GM23338 (cell line): ENCODE data around the gene ANKRD66. TPM values are rescaled to one million over a fixed set of nuclear protein-coding genes. Genes with fewer than 3 reads are reported as not detected.

Experiments
- ATAC-seq: fragments of 200-7000 bp; cut with Tn5 transposase; 3 replicates; pipeline ENCODE4 v1.9.1; 2020
- DNase-seq: peaks from one replicate; pipeline ENCODE4 v3.0.0-alpha.2; 2015; ENCODE audit warnings: low spot score
- H2AFZ ChIP-seq: fragments of 200-600 bp; sonication (generic); 2 replicates; pipeline ENCODE4 v1.8.0; 2016; ENCODE audit warnings: antibody characterized with exemption, mild to moderate bottlenecking, moderate library complexity
- H3F3A ChIP-seq: fragments of 200-600 bp; sonication (generic); replicated peaks from 2 replicates; pipeline ENCODE4 v1.8.0; 2017; ENCODE audit warnings: antibody characterized with exemption, mixed run types, low read depth
- H3K27ac ChIP-seq: fragments of 200-600 bp; sonication (generic); 2 replicates; pipeline ENCODE4 v1.6.1; 2016; ENCODE audit warnings: low read depth
- H3K27me3 ChIP-seq: fragments of 200-600 bp; sonication (generic); 2 replicates; pipeline ENCODE4 v1.8.0; 2016; ENCODE audit warnings: mild to moderate bottlenecking, mixed run types, moderate library complexity; ENCODE audit not compliant: insufficient read depth
- H3K36me3 ChIP-seq: fragments of 200-600 bp; sonication (generic); 2 replicates; pipeline ENCODE4 v1.8.0; 2016; ENCODE audit warnings: mild to moderate bottlenecking; ENCODE audit not compliant: insufficient read depth
- H3K4me1 ChIP-seq: fragments of 200-600 bp; sonication (generic); 2 replicates; pipeline ENCODE4 v1.8.0; 2016; ENCODE audit warnings: mild to moderate bottlenecking, moderate library complexity; ENCODE audit not compliant: insufficient read depth
- H3K4me2 ChIP-seq: fragments of 200-600 bp; sonication (generic); 2 replicates; pipeline ENCODE4 v1.7.1; 2017; ENCODE audit warnings: mixed run types
- H3K4me3 ChIP-seq: fragments of 200-600 bp; sonication (generic); 2 replicates; pipeline ENCODE4 v1.6.1; 2016; ENCODE audit warnings: mixed run types
- H3K79me2 ChIP-seq: fragments of 200-600 bp; sonication (generic); replicated peaks from 2 replicates; pipeline ENCODE4 v1.8.0; 2017; ENCODE audit warnings: mild to moderate bottlenecking; ENCODE audit not compliant: insufficient read depth
- H3K9me2 ChIP-seq: fragments of 200-600 bp; sonication (generic); 2 replicates; pipeline ENCODE4 v1.8.0; 2017; ENCODE audit not compliant: insufficient read depth
- H4K20me1 ChIP-seq: fragments of 200-600 bp; sonication (generic); replicated peaks from 2 replicates; pipeline ENCODE4 v1.8.0; 2017; ENCODE audit warnings: mild to moderate bottlenecking; ENCODE audit not compliant: insufficient read depth
- H3K27ac Mint-ChIP-seq: 2 replicates; pipeline ENCODE4 v1.8.0; 2020; ENCODE audit warnings: inconsistent platforms, mild to moderate bottlenecking, moderate library complexity, mixed read lengths
- H3K27me3 Mint-ChIP-seq: 3 replicates; pipeline ENCODE4 v1.8.0; 2022; ENCODE audit warnings: low read depth, mild to moderate bottlenecking, moderate library complexity, mixed read lengths, inconsistent platforms; ENCODE audit not compliant: insufficient read depth, poor library complexity
- H3K36me3 Mint-ChIP-seq: 3 replicates; pipeline ENCODE4 v1.8.0; 2021; ENCODE audit warnings: low read depth, mild to moderate bottlenecking, inconsistent platforms, moderate library complexity, mixed read lengths
- H3K4me1 Mint-ChIP-seq: 3 replicates; pipeline ENCODE4 v1.8.0; 2020; ENCODE audit warnings: mild to moderate bottlenecking, inconsistent platforms, mixed read lengths
- H3K4me3 Mint-ChIP-seq: 3 replicates; pipeline ENCODE4 v1.8.0; 2021; ENCODE audit warnings: moderate library complexity, mild to moderate bottlenecking, inconsistent platforms, mixed read lengths
- H3K9me3 Mint-ChIP-seq: 3 replicates; pipeline ENCODE4 v1.8.0; 2020; ENCODE audit warnings: moderate library complexity, mild to moderate bottlenecking, inconsistent platforms, mixed read lengths
- CTCF ChIP-seq, 2 experiments: fragments of 200-600 bp in 1 of 2; sonication (generic) in 1 of 2; conservative IDR thresholded peaks; 2 replicates each; pipeline versions ENCODE4 v1.5.1 to v1.6.1; 2016 to 2017; ENCODE audit warnings: antibody characterized with exemption in 2 of 2, low read depth in 2 of 2, mild to moderate bottlenecking in 2 of 2, moderate library complexity in 1 of 2
- ETS1 ChIP-seq: IDR thresholded peaks from 2 replicates; pipeline ENCODE4 v1.6.1; 2016; ENCODE audit warnings: antibody characterized with exemption
- NANOG ChIP-seq: IDR thresholded peaks from 2 replicates; pipeline ENCODE4 v1.6.1; 2016; ENCODE audit warnings: antibody characterized with exemption, borderline replicate concordance
- REST ChIP-seq: IDR thresholded peaks from one replicate; pipeline ENCODE4 v1.6.1; 2018; ENCODE audit warnings: antibody characterized with exemption; ENCODE audit not compliant: unreplicated experiment
- STAT1 ChIP-seq: IDR thresholded peaks from one replicate; pipeline ENCODE4 v1.6.1; 2016; ENCODE audit warnings: antibody characterized with exemption; ENCODE audit not compliant: unreplicated experiment
- ZNF114 ChIP-seq: fragments of 250-450 bp; sonication (Bioruptor Pico); IDR thresholded peaks from 2 replicates; pipeline ENCODE4 v1.5.0; 2020; ENCODE audit warnings: mild to moderate bottlenecking, moderate library complexity
- ZNF331 ChIP-seq: fragments of 250-450 bp; sonication (Bioruptor Pico); IDR thresholded peaks from 2 replicates; pipeline ENCODE4 v1.5.0; 2020; ENCODE audit warnings: low read depth, mild to moderate bottlenecking, moderate library complexity
- ZNF462 ChIP-seq: fragments of 250-450 bp; sonication (Bioruptor Pico); IDR thresholded peaks from 2 replicates; pipeline ENCODE4 v1.5.0; 2020; ENCODE audit warnings: mild to moderate bottlenecking, moderate library complexity
- polyA plus RNA-seq: library from polyadenylated mRNA; unstranded; fragments of >200 nt; fragmentation: Nextera tagmentation; extraction: Ambion mirVana; gene quantifications from 2 replicates; pipeline ENCODE4 v1.2.1, GENCODE V29; 2016
- total RNA-seq: library from RNA; depleted of rRNA; stranded (reverse); fragments of >200 nt; shearing (Covaris generic); gene quantifications from 2 replicates; pipeline ENCODE4 v1.2.3, GENCODE V29; 2014

The ANKRD66 gene
- total and polyA plus RNA-seq, 2 experiments from 2014 or later: not detected

- DNase-seq (no peak), ATAC-seq (no peak)
- no peaks in the 10 kb centered on the region for H3K79me2 ChIP-seq
- H2AFZ ChIP-seq: no peak overlapping the region
- H3K9me2 ChIP-seq: peaks cover 33% of the 10 kb centered on the region
- H3F3A ChIP-seq: no peaks in the 10 kb centered on the region
- no peaks in the 10 kb centered on the region for H4K20me1 ChIP-seq
- H3K4me2 ChIP-seq: no peak overlapping the region
- H3K27ac ChIP-seq: no peak overlapping the region
- no peaks in the 10 kb centered on the region for H3K9me3 Mint-ChIP-seq
- no peak for TF ChIP-seq STAT1
- H3K4me1 Mint-ChIP-seq: peaks cover 9% of the 10 kb centered on the region; the same call in 2 of the 3 replicates
- peaks cover 25% of the 10 kb centered on the region for H3K4me1 ChIP-seq
- H3K27me3 ChIP-seq: peaks cover 5% of the 10 kb centered on the region
- no peak overlapping the region for H3K27ac Mint-ChIP-seq
- H3K4me3 Mint-ChIP-seq: no peak overlapping the region
- H3K36me3 Mint-ChIP-seq: no peaks in the 10 kb centered on the region
- H3K4me3 ChIP-seq: no peak overlapping the region
- H3K27me3 Mint-ChIP-seq: peaks cover 5% of the 10 kb centered on the region
- H3K36me3 ChIP-seq: no peaks in the 10 kb centered on the region
Measured at GRCh38 chr6:46741910-46742309, 4.8 kb upstream of the ANKRD66 start.

- H3K27ac Mint-ChIP-seq: no peak overlapping the region
- TF ChIP-seq NANOG (no peak), CTCF (conservative IDR thresholded peaks at IDR 0.05; ENCODE audit: low read depth in 2 of 2) (no peak), ZNF114 (CRISPR knock-in tag) (no peak), ZNF331 (CRISPR knock-in tag) (no peak), ZNF462 (no peak), STAT1 (no peak), REST (no peak), ETS1 (no peak)
Measured at GRCh38 chr6:46743425-46744158, 3.1 kb upstream of the ANKRD66 start.

More at GRCh38 chr6:46743425-46744158, 3.1 kb upstream of the ANKRD66 start:
- Mint-ChIP-seq H3K36me3 (no peaks in the 10 kb centered on the region), H3K4me1 (peaks cover 9% of the 10 kb centered on the region; the same call in 2 of the 3 replicates), H3K4me3 (no peak overlapping the region), H3K9me3 (no peaks in the 10 kb centered on the region), H3K27me3 (peaks cover 1% of the 10 kb centered on the region)
- ATAC-seq (no peak), DNase-seq (no peak)
- no peak overlapping the region for H3K4me3 ChIP-seq
- H4K20me1 ChIP-seq: no peaks in the 10 kb centered on the region
- no peaks in the 10 kb centered on the region for H3F3A ChIP-seq
- no peak overlapping the region for H3K27ac ChIP-seq
- H3K4me1 ChIP-seq: peaks cover 16% of the 10 kb centered on the region
- H3K9me2 ChIP-seq: peaks cover 30% of the 10 kb centered on the region
- no peaks in the 10 kb centered on the region for H3K36me3 ChIP-seq
- H2AFZ ChIP-seq: no peak overlapping the region
- H3K79me2 ChIP-seq: no peaks in the 10 kb centered on the region
- H3K4me2 ChIP-seq: no peak overlapping the region
- H3K27me3 ChIP-seq: no peaks in the 10 kb centered on the region
